Measurements from ENCODE around the gene ZNHIT1.

Gene ZNHIT1

DNA sequence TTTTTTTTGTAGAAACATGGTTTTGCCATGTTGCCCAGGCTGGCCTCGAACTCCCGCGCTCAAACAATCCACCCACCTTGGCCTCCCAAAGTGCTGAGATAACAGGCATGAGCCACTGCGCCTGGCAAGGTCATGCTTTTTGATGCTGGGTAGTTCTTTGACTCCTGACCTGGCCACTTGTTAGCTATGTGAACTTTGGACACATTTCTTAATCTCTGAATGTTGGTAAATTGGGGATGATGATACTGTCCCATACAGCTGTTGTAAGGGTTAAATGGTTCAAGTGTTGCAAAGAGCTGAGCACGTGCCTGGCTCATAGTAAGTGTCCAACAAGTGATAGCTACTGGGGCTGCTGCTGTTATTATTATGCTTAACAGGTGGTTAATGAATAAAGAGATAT lies 2.3 kb downstream of the ZNHIT1 start:
- DNase-seq: no peak

DNA sequence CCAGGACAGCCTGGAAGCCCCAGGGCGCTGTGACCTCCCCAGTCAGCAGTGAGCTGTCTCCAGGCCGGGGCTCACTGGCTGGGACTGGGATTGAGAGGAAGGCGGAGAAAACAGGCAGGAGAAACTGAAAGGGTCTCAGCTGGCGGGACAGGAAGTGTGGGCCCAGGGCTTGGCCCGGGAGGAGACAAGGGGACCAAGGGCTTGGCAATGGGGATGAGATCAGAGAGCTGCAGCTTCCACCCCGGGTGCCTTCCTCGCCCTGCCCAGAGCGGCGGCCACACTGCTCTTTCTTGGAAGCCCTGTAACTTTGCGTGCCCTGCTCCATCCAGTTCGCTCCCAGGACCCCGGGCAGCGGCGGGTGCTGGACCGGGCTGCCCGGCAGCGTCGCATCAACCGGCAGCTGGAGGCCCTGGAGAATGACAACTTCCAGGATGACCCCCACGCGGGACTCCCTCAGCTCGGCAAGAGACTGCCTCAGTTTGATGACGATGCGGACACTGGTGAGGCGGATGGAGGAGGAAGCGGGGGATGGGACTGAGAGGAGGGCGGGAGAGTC lies 4.4 kb downstream of the ZNHIT1 start:
- DNase-seq: no peak

DNA sequence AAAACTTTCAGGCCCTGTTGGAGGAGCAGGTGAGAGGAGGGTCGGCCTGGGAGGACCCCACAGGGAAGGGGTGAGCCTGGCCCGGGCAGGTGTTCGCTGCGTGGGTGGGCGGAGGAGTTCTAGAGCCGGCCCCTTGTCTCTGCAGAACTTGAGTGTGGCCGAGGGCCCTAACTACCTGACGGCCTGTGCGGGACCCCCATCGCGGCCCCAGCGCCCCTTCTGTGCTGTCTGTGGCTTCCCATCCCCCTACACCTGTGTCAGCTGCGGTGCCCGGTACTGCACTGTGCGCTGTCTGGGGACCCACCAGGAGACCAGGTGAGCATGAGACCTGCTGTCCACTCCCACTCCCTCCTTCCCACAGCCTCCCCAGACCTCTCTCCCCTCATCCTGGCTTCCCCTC lies 5.6 kb downstream of the ZNHIT1 start:
- no peak for DNase-seq

DNA sequence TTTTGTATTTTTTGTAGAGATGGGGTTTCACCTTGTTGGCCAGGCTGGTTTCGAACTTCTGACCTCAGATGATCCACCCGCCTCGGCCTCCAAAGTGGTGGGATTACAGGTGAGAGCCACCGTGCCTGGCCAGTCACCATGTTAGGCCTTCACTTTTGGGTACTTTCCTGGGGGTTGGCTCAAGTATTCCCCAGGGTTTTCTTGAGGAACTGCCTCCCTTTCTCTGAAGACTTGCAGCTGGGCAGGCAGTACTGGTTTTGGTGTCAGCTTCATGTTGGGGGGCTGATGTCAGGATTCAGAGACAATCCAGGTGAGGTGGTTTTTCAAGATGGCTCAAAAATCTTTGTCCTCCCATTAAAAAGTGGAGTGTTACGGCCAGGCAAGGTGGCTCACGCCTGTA lies 7.7 kb downstream of the ZNHIT1 start:
- no peak for DNase-seq

DNA sequence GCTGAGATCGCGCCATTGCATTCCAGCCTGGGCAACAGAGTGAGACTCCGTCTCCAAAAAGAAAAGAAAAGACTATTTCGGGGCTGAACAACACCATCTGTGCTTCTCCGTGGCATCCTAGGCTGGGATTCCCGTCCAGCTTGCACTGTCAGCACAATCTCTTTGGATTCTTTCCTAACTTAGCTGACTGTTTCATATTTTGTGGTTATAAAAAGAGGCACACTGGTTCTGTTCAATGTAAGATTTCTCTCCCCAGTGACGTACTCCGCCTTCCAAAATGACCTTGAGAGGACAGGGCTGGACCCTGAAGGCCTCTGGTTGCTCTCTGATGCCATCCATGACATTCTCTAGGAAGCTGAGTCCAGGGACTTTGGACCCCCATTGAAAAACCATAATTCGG lies 8.8 kb downstream of the ZNHIT1 start:
- DNase-seq: no peak

DNA sequence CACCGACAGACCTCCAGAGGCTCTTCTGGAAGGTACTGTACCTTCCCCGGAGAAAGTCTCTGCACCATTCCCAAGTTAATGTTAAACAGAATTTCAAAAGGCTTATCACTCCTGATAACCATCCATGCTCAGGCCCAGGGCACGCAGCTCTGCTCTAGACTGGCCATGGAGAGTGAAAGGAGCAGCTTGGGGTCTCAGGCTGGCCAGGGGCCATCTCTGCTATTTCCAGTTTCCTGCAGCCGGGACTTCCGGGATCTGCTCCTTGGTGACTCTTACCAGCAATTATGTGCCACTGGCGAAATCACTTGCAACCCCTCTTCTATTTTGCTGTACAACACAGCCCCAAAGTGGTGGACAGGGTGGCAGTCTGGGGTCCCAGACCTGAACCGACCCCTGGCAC lies 13.7 kb downstream of the ZNHIT1 start:
- DNase-seq: no peak

DNA sequence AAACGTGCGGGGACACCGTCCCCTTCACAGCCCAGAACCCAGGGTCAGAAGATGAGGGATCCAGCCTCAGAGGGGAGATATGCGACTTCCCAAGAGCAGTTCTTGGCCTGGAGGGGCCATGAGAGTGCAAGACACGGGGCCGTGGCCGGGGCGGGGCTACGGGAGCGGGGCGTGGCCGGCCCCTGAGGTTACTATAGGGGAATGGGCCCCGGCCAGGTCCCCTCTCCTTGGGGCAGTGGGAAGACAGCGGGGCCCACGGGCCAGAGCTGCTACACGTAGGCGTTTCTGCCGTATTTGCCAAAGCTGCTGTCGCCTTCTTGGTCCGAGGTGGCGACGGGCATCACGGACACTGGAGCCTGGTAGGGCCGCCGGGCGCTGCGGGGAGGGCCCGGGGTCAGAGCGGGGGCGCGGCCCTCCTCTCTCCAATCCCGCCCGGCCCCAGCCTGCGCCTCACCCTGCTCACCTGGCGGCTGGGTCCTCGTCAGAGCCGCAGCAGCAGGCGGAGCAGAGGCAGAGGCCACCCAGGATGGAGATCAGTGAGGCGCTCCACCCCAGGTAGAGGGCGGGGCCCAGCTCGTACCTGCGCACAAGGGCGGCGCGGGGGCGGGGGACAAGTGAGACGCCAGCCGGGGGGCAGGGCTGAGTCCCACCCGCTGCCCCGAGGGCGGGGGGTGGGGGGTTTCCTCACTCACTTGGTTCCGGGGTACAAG lies 14.3 kb downstream of the ZNHIT1 start:
- no peak for DNase-seq

DNA sequence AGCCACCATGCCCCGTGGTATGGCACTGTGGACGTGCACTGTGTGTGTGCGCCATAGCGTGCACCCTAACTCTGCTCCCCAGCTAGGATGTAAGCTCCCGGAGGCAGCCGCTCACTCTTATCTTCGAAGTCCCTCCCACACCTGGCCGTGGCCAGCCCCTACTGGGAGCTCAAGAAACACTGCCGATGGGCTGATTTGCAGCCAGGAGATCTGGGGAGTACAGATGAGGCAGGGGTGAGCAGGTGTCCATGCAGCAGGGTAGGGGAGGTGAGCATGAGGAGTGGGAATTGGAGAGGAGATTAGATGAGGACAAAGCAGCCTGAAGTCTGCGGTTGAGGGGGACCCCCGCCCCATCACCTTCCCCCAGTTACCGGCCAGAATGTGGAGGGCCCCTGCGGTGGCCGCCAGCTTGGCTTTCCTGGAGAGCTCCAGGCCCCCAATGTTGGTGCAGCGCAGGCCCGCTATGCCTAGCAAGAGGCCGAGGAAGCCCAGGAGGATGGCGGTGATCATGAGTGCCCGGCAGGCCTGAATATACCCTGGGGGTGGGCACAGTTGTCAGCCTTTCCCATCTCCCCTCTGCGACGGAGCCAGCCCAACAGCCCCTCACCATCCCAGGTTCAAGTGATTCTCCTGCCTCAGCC lies 16.1 kb downstream of the ZNHIT1 start:
- no peak for DNase-seq

DNA sequence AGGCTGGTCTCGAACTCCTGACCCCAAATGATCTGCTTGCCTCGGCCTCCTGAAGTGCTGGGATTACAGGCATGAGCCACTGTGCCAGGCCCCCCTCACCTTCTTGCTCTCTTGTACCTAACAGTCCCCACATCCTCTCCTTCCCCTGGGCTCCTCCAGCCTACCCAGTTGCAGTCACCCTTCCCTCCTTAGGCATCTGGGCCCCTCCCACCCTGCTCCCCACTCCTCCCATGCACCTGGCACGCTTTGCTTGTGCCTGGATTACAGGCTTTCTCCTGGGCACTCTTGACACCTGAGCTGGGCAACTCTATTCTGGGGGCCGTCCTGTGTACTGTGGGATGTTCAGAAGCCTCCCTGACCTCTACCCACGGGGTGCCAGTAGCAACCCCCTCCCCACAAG lies 16.7 kb downstream of the ZNHIT1 start:
- DNase-seq: no peak

DNA sequence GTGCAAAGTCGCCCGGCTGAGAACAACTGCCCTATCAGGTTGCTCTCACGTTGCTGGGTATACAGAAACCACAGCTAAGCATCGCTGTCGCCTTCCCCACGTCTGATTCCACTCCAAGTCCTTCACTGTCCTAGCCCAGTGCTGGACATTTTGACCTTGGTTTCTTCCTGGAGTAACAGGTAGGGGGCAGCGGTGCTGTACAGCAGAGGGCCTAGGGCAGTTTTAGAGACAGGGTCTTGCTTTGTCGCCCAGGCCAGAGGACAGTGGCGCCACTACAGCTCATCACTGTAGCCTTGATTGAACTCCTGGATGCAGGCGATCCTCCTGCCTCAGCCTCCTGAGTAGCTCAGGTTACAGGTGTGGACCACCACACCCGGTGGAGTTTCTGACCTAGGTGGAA lies 17.1 kb downstream of the ZNHIT1 start:
- no peak for DNase-seq

DNA sequence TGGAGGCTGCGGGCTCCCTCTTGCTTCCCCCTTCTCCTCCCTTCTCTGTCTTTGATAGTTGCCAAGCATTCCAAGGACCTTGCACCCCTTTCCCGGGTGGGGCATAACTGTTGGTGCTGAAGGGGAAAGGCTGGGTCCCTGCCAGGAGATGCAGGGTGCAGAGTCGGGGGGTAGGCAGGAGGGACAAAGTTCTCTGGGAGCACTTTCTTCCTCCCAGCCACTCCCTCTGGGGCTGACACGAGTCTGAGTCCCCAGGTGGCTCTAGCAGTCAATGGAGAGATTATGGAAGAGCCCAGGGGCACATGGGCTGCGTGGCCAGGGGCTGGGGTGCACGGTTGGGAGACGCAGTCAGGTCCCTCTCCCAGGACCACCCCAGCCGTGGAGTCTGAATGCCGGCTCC lies 17.6 kb downstream of the ZNHIT1 start:
- DNase-seq: no peak

DNA sequence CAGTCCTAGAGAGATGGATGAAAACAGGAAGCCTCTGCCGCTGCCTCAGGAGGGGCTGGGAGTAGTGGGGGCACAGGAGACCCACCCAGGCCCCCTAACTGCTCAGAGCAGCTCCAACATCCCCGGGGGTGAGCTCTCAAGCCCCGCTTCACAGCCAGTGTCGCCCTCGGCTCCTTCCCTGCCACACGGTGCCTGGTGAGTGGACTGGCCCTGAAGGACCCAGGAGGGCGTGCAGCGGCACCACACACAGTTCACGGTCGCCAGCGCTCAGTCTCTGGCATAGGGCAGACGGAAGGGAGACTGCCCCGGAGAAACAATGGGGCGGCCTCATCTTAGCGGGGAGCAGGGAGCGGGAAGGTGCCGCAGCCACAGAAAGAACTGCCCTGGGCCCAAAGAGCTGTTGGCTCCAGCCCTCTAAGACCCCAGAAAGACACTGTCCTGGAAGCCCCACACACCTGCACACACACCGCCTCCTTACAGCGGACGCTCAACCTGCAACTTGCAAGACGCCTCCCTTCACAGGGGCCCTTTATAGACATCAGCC lies 18.4 kb downstream of the ZNHIT1 start:
- no peak for DNase-seq

DNA sequence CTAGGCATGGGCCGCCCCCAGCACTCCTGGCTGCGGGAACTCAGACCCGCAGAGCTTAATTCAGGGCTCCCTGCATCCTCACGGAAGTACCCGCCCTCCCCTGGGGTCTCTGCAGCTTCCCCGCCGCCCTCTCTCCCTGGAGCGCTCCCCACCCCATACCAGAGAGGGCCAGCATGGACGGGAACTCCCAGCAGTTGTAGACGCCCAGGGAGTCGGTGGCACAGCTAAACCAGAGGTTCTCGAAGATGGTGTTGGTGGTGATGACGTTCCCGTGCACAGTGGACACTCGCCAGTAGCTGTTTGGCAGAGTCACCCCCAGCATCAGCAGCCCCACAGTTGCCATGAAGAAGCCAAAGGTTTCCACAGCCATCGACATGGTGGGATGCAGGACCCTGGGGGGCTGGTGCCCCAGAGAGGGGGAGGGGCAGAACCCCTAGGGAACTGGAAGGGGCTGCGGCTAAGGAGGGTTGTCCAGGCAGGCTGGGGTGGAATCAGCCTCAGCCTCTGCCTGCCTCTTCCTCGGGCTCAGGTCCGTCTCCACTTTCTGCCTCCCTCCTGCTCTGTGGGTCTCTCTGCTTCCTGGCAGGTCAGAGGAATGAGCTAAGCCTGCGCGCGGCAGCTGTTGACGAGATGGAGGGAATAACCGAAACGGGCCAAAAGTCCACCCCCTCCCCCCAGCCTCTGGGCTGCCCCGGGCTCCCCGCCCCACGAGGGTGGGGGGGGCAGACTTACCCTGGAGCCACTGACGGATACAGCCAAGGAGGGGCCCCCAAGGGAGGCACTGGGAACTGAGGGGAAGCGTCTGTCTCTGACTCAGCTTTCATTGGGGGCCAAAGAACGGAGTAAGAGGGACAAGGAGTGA lies 19.5 kb downstream of the ZNHIT1 start, which contains the start of gene CLDN15:
Gene CLDN15, minus strand, starts transcription at position 597 of the 862 bp plus-strand sequence. Its CDS starts 221 bp downstream, at position 376.
- DNase-seq: no peak

DNA sequence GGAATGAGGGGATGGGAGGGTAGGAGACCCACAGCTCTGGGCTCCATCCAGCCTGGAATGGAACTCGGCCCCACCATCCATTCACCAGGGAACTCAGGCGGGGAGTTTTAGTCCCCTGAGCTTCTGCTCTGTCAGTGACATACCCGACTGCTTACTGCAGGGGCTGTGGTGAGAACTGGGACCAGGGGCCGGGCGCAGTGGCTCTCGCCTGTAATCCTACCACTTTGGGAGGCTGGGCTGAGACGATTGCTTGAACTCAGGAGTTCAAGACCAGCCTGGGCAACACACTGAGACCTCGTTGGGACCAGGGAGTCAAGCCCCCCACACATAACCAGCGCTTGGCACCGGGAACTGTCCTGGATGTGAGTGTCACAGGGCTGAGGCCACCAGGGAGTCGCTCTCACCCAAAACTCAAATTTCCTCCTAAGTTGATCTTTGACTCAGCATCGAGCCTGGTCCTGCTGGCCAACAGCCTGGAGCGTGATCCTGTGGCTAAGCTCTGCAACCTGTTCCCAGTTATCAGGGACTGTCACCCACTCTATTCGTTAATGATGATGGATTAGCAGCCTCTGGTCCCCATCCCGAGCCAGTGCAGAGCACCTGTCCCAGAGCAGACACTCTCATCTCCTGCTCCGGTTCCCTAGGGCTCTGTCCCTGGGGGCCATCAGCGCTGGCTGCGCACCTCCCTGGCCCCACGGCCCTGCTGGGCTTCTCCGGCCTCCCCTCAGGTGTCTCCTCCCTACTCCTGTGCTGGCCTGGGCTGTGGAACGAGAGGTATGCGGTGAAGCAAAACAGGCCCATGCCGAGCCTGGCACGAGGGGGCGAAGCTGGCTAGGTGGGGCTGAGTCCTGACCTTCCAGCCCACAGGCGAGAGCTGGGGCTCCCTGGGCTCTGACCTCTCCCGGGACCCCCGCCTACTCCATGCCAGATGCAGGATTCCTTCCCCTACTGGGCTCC lies 20.5 kb downstream of the ZNHIT1 start:
- DNase-seq: no peak

DNA sequence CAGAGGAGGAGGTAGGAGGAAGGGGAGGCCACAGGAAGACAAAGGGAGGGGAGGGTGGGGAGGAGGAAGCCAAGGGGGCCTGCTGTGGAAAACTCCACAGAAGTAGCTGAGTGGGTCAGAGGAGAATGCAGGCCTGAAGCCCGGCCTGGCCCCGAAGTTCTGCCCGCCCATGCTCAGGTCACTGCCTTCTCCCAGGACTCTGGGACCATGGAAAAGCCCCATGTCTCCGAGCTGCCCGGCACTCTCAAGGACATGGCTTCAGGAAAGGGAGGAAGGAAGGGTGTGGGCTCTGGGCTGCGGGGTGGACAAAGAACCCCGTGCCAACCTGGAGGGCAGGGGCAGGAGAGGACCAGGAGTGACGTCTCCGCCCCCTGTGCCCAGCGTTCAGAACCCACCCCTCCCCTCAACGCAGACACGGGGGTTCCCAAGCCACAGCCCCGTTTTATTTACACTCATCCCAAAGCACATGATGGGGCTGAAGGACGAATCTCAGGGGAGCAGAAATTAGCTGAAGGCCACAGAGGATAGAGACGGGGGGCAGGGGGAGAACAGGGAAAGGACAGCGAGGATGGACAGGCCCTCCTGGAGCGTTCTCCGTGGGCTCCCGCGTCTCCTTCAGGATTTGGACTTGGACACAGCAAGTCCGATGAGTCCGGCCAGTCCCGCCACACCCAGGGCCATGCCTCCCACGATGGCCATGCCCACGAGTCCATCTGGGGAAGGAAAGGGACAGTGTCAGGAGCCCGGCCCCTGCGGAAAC lies 21.4 kb downstream of the ZNHIT1 start:
- no peak for DNase-seq

DNA sequence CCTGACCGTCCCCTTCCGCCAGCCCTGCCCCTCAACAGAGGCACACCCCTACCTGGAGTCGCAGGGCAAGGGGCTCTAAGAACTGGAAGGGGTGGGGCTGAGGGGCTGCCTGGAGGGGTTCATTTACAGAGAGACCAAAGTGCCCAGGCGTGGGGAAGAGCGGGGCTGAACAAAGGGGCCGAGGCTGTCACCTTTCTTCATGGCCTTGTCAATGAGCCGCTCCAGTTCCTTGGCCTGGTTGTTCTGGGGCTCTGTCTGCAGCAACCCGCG lies 21.9 kb downstream of the ZNHIT1 start:
- DNase-seq: no peak

DNA sequence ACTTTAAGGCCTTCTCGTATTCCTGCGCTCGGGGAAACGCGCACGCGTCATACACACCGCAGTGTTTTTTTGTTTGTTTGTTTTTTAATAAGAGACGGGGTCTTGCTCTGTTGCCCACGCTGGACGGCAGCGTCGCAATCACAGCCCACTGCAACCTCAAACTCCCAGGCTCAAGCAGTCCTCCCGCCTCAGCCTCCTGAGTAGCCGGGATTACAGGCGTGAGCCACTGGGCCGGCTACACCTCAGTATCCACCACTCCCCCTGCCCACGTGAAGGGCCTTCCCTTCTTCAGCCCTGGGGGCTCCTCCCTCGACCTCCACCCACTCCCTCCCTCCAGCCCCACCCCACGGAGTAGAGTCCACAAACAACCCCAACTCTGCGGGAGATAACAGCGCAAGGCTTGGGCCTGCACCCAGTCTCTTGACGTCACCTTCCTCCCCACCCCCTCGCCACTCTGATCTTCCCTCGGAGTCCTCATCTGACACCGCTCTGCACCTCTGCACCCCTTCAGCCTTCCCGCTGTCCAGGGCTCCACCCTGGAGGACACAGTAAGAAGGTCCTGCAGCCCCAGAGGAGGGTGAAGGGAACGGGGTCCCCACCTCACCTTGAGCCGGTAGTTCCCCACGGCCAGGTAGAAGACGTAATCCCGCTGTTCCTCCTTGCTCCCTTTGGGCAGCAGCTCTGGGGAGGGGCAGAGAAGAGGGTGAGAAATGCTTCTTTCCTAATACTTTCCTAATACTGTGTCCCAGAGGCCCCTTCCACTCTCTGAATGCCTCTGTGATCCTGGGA lies 22.5 kb downstream of the ZNHIT1 start:
- no peak for DNase-seq

DNA sequence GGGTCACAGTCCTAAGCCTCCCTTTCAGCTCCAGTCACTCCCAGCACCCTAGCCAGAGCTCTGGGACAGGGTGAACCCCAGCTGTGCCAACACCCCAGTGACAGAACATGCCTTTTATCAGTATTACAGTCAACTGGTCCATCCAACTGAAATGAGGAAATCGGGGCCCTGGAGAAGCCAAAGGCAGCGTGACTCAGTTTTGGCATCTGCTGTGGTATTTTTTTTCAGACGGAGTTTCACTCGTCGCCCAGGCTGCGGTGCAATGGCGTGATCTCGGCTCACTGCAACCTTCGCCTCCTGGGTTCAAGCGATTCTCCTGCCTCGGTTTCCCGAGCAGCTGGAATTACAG lies 23.0 kb downstream of the ZNHIT1 start:
- DNase-seq: no peak

DNA sequence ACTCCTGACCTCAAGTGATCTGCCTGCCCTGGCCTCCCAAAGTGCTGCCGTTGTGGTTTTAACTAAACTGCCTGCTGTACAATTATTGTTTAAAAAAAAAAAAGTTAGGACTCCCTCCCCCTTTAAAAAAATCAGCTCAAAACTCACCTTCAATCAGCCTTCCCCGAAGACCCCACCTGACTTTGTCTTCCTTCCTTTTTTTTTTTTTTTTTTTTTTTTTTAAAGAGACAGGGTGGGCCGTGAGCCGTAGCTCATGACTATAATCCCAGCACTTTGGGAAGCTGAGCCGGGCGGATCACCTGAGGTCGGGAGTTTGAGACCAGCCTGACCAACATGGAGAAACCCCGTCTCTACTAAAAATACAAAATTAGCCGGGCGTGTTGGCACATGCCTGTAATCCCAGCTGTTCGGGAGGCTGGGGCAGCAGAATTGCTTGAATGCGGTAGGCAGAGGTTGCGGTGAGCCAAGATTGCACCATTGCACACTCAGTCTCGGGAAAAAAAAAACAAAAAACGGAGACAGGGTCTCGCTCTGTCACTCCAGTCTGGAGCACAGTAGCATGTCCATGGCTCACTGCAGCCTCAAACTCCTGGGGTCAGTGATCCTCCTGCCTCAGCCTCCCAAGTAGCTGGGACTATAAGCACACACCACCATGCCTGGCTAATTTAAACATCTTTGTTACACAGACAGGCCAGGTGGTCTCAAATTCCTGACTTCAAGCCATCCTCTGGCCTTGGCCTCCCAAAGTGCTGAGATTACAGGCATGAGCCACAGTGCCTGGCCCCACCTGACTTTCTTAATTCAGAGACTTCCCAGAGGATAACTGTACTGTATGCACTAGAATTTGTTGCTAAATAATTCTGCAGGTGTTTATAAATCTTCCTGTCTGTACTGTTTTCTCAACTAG lies 23.7 kb downstream of the ZNHIT1 start:
- DNase-seq: no peak
